GM21526 (cell line): ENCODE measurements around the gene DEGS1.

Source experiments
- ATAC-seq: cut with Tn5 transposase; IDR thresholded peaks from one replicate; pipeline ENCODE4 v1.9.1; 2021; ENCODE audit warnings: moderate library complexity; ENCODE audit not compliant: unreplicated experiment, low FRiP score

The DEGS1 gene

GRCh38 chr1:224182866-224183590 is at the start of gene DEGS1:
Gene DEGS1, plus strand, starts transcription at chr1:224183240. Its CDS starts 97 bp downstream, at chr1:224183337.
- ATAC-seq = peak; percentile 61

GRCh38 chr1:224133741-224134299 is 49.2 kb upstream of the DEGS1 start:
- ATAC-seq = no peak

DNA sequence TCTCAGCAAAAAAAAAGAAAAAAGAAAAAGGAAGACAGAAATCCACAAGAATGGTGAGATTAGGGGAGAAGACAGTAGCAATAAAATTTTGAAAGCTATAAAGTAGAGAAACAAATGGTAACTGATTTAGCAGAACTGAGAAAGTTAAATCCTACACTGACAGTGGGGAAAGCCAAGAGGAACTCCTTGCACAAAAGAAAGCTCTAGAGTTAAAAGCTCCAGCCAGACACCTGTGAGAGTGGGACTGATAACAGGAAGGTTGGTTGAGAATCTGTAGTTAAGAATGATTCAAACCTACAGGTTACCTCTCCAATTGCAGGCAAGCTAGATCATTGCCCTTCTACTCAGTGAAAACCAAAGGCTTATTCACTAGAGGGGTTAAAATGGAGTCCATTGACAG is 45.5 kb upstream of the DEGS1 start:
- no peak for ATAC-seq

- ATAC-seq = no peak
These were observed 44.8 kb upstream of the DEGS1 start for GRCh38 chr1:224138198-224138597.

DNA sequence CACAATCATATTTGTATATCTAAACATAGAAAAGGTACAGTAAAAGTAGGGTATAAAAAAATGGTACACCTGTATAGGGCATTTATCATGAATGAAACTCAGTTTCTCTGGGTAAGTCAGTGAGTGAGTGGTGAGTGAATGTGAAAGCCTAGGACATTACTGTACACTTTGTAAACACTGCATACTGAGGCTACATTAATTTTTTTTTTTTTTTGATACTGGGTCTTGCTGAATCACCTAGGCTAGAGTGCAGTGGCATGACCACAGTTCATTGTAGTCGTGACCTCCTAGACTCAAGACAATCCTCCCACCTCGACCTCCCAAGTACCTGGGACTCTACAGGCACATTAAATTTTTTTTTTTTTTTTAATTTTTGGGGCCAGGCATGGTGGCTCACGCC is 41.3 kb upstream of the DEGS1 start:
- no peak for ATAC-seq

GRCh38 chr1:224149709-224150108 is 33.3 kb upstream of the DEGS1 start:
- ATAC-seq = no peak

DNA sequence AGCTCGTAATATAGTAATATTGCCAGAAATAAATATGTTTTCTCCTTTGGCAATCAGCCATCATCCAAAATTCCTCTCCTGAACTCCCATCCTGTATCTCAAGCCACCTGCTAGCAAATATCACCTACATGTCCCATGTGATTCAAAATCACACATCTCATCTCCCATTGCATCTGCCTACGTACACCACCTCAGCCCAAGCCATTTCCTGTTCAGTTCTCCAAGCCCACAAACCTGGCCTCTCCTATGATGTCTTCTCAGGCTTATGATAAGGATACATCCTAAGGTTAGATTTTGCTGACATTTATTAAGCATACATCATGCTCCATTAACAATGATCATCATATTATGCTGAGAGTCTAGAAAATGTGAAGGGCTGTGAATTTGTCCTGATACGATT is 31.9 kb upstream of the DEGS1 start:
- ATAC-seq = no peak

DNA sequence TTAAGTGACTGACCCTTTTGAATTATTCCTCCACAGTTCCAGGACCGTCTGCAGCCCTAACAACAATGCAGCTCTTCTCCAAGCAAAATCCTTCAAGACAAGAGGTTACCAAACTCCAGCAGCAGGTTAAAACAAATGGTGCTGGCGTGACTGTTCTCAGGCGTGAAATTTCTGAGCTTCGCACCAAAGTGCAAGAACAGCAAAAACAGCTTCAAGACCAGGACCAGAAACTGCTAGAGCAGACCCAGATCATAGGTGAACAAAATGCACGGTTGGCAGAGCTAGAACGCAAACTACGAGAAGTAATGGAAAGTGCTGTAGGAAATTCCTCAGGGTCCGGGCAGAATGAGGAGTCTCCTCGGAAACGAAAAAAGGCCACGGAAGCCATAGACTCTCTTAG is 25.7 kb upstream of the DEGS1 start:
- ATAC-seq = no peak

DNA sequence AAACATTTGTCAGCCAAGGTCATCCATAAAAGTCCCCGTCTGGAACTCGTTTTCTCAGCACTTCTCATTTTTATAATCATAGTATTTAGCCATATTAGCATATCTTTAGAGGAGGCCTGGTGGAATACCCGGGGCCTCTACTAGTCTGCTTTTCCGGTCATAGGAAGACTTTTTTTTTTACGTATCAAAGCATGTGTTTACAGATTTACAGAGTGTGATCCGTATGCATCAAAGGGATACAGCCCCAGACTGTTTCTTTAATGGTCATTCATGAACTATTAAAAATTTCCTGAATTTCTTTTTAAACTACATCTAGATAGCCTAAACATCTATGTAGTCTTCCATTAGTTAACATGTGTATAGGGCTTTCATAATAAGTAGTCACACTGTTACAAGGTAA is 23.5 kb upstream of the DEGS1 start:
- no peak for ATAC-seq

DNA sequence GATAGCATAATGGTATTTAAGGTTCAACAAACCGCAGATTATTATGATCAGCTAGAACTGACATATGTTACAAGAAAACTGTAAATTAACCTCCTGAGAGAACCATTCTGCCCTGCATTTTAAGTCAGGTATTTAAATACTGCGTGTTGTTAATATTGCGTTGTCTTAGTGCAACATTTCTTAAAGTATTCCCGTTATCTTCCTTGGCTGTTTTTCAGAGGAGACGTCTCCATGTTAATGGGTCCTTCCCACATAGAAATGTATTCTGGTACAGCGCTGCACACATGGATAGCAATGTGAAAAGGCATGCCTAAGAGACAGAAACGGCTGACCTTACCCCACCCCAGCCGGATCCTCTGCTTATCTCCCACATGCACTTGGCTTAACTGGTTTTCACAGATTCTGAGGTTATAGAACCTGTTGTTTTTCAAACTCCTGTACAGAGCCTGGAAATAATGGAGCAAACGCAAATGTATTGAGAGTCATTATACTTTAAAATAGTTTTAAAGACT is 22.8 kb upstream of the DEGS1 start:
- ATAC-seq = no peak

GRCh38 chr1:224162768-224163167 is 20.3 kb upstream of the DEGS1 start:
- ATAC-seq = no peak

- no peak for ATAC-seq
These were observed 19.7 kb upstream of the DEGS1 start for GRCh38 chr1:224163311-224163710.

DNA sequence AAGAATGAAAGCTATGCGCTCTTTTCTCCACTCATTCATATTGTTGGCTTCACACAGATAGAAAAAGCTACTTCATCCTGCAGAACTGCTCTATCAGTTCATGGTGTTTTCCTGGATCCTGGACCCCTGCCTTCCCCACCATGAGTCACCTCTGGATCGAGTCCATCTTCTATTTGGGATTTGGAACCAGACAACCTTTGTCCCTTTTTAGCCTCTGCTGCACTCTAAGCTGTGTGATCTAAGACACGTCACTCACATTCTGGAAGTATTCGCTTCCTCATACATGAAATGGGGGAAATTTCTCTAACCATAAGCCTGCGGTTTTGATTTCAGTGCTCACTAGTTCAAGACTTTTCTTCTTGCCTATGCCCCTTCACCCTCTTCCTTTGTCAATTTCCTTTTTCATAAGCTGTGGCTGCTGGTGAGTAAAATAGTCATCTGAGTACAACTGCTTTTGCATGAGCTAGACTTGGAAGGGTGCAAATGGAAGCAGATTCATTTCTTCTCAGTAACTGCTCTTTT is 14.1 kb upstream of the DEGS1 start:
- peak; percentile 82 for ATAC-seq

GRCh38 chr1:224169718-224170270 is 13.2 kb upstream of the DEGS1 start:
- no peak for ATAC-seq

DNA sequence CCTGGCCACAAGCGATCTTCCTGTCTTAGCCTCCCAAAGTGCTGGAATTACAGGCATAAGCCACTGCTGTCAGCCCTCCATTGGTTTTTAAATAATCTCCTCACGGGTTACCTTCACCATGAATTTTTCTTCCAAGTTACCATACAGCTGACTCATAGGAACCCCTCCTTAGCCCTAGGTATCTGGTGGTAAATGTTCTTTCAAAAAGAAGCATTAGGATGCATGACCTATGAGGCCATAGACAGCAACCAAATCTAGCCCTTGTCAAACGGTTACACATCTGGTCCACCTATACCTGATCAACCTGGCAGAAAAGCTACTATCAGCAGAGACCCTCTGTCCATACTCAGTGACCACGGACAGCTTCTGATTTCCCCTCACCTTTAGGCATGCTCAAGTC is 12.7 kb upstream of the DEGS1 start:
- no peak for ATAC-seq

- ATAC-seq = no peak
These were observed 12.1 kb upstream of the DEGS1 start for GRCh38 chr1:224170748-224171478.

DNA sequence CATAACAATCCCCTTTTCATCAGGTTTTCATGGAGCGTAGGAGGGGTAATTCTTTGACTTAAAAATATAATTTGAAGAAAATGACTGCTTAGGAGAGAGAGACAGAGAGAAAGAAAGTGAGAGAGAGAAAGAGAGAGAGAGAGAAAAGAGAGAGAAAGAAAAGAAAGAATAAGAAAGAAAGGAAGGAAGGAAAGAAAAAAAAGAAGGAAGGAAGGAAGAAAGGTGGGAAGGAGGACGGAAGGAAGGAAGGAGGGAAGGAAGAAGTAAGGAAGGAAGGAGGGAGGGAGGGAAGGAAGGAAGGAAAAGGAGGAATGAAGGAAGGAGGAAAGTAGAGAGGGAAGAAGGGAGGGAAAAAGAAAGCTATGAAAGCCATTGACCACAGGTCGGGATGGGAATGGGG is 10.8 kb upstream of the DEGS1 start:
- no peak for ATAC-seq

DNA sequence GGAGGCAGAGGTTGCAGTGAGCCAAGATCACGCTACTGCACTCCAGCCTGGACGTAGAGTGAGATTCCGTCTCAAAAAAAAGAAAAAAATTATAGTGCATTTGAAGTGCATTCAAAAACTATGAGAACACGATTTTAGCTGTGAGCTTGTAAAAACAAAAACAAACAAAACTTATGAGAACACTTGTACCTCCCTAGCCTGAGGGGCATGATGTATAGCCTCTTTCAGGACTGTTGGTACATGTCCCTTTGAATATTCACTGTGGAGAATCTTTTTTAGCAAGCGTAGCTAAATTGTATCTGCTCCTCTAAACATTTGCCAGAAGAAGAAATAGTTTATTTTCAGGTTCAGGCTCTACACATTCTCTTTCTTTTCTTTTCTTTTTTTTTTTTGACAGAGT is 9.5 kb upstream of the DEGS1 start:
- ATAC-seq = no peak

GRCh38 chr1:224175617-224176016 is 7.4 kb upstream of the DEGS1 start:
- no peak for ATAC-seq

DNA sequence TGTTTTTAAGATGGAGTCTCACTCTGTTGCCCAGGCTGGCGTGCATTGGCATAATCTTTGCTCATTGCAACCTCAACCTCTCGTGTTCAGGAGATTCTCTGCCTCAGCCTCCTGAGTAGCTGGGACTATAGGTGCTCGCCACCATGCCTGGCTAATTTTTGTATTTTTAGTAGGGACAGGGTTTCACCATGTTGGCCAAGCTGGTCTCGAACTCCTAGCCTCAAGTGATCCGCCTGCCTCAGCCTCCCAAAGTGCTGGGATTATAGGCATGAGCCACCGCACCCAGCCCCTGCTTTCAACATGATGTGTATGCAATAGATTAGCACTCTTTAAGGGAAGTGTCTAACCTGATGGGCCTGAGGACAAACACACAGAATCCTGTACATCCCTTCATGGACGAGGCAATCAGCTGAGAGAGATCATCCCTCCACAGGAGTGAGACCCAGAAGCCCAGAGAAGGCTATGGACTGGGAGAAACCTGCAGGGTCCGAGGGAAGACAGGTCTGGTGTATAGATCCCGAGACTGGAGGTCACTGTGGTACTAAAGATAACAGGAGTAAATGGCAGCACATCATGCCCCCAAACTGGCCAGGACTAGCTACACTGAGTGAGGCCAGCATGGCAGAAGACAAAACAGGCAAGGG is 5.6 kb upstream of the DEGS1 start:
- ATAC-seq = no peak

GRCh38 chr1:224178894-224179293 is 4.1 kb upstream of the DEGS1 start:
- ATAC-seq = no peak
